Gastrocnemius medialis (tissue), 4 donors: ENCODE data around the gene ANKRD13B. TPM values are rescaled to one million over a fixed set of nuclear protein-coding genes. Genes with fewer than 3 reads are reported as not detected.
A peak's percentile ranks its signal among the peaks of the same experiment; 100 is the strongest.

Experiments used
- ATAC-seq, 2 donors: fragments of 150-250 bp; one replicate each; pipeline ENCODE4 v1.9.1; 2016
- DNase-seq, 2 donors: peaks; one replicate each; pipeline ENCODE4 v3.0.0-alpha.2; 2019
- H3K27ac ChIP-seq, 4 donors: fragments of 200-600 bp; sonication (generic); 1 replicate in 1 of 4; 2 replicates in 3 of 4; pipeline ENCODE4 v1.5.1; 2016 to 2018; ENCODE audit warnings: mild to moderate bottlenecking in 2 of 4, moderate library complexity in 1 of 4
- H3K27me3 ChIP-seq, 3 donors: fragments of 200-600 bp; sonication (generic) in 2 of 3; 1 replicate in 1 of 3; 2 replicates in 2 of 3; pipeline versions ENCODE4 v1.5.1 to v1.6.0; 2016 to 2019; ENCODE audit warnings: mild to moderate bottlenecking in 1 of 3, moderate library complexity in 1 of 3
- H3K36me3 ChIP-seq, 2 donors: fragments of 200-600 bp; sonication (generic) in 1 of 2; one replicate each; pipeline ENCODE4 v1.5.1; 2017 to 2018
- H3K4me1 ChIP-seq, 2 donors: fragments of 200-600 bp; sonication (generic) in 1 of 2; one replicate each; pipeline ENCODE4 v1.5.1; 2016 to 2017; ENCODE audit warnings: mild to moderate bottlenecking in 2 of 2
- H3K4me3 ChIP-seq, 4 donors: fragments of 200-600 bp; sonication (generic) in 3 of 4; 1 replicate in 1 of 4; 2 replicates in 3 of 4; pipeline ENCODE4 v1.5.1; 2016 to 2019; ENCODE audit warnings: mild to moderate bottlenecking in 2 of 4
- H3K9me3 ChIP-seq, 3 donors: fragments of 200-600 bp; sonication (generic) in 2 of 3; 1 replicate in 1 of 3; 2 replicates in 2 of 3; pipeline ENCODE4 v1.5.1; 2016 to 2019
- POLR2A ChIP-seq, 2 donors: fragments of 450-650 bp; IDR thresholded peaks; one replicate each; pipeline ENCODE4 v1.6.1; 2017; ENCODE audit warnings: antibody characterized with exemption in 2 of 2, mild to moderate bottlenecking in 2 of 2, moderate library complexity in 2 of 2
- in situ Hi-C, 4 donors: fragments of 200-750 bp; cut with MboI; loops; one replicate each; pipeline versions ENCODE4 v1.15.0 to v1.8.0; 2017; ENCODE audit warnings: low sequenced_read_pairs in 4 of 4
- intact Hi-C: fragments of 100-400 bp; cut with DNase I; formaldehyde crosslinking; loops from one replicate; pipeline ENCODE4 v1.15.1; 2023; ENCODE audit warnings: low total_unique reads
- total RNA-seq, 4 donors: library from RNA; depleted of rRNA; stranded (reverse); fragments of >200 nt; gene quantifications; one replicate each; pipeline versions ENCODE4 v1.1.0 to v1.2.3, GENCODE V29; 2016
- TF ChIP-seq, protein P1 (sequence below), 5 experiments: fragments of 450-650 bp in 3 of 5; fragments of 200-600 bp in 2 of 5; sonication (generic) in 2 of 5; IDR thresholded peaks in 4 of 5; conservative IDR thresholded peaks in 1 of 5; 1 replicate in 4 of 5; 2 replicates in 1 of 5; pipeline ENCODE4 v1.5.1; 2016 to 2019; ENCODE audit warnings: antibody characterized with exemption in 5 of 5, mild to moderate bottlenecking in 3 of 5, moderate library complexity in 3 of 5

Gene ANKRD13B
- total RNA-seq, 4 donors from 2014 or later: 8.2 to 11.5 (median 9.2) TPM

DNA sequence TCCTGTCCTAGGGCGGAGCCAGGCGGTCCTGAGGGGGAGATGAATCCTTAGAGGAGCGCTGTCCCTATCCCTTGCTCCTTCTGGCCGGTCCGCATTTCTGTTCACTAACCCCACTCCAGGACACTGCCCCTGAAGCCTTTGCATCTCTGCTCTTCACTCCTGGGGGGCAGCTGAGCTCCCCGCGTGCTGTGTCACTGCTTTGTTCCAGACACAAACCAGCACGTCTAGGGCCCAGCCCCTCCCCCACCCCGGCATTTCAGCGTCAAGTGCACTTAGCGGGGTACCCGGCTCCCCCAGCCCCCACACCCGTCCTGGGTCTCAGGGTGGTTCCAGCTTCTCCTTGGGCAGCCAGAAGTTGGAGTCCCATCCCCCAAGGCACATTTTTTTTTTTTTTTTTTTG is 20.9 kb downstream of the ANKRD13B start:
- Histone ChIP-seq H3K4me3 (peak overlapping the region; percentile 20 to 54 (median 41)), H3K36me3 (peaks cover 0 to 8% of the 10 kb centered on the region in 2 donors), H3K27ac (peak overlapping the region; percentile 98 to 100 (median 99)), H3K27me3 (no peaks in the 10 kb centered on the region), H3K4me1 (peaks cover 50 to 60% of the 10 kb centered on the region in 2 donors), H3K9me3 (no peaks in the 10 kb centered on the region)
- peak in 1 of 2 donors; percentile 55 for DNase-seq
- intact Hi-C loops: loop anchor here (1.0 to 2.0 kb wide), 2 partner anchors 23 to 34 kb away; no protein-coding TSS in a partner anchor
- peak in 1 of 2 donors; percentile 20 for ATAC-seq
- no peak for TF ChIP-seq POLR2A (IDR thresholded peaks at IDR 0.05)
- TF ChIP-seq, protein P1, sequence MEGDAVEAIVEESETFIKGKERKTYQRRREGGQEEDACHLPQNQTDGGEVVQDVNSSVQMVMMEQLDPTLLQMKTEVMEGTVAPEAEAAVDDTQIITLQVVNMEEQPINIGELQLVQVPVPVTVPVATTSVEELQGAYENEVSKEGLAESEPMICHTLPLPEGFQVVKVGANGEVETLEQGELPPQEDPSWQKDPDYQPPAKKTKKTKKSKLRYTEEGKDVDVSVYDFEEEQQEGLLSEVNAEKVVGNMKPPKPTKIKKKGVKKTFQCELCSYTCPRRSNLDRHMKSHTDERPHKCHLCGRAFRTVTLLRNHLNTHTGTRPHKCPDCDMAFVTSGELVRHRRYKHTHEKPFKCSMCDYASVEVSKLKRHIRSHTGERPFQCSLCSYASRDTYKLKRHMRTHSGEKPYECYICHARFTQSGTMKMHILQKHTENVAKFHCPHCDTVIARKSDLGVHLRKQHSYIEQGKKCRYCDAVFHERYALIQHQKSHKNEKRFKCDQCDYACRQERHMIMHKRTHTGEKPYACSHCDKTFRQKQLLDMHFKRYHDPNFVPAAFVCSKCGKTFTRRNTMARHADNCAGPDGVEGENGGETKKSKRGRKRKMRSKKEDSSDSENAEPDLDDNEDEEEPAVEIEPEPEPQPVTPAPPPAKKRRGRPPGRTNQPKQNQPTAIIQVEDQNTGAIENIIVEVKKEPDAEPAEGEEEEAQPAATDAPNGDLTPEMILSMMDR (IDR thresholded peaks at IDR 0.05 in 4 of 5, conservative IDR thresholded peaks at IDR 0.05 in 1 of 5): no peak
- in situ Hi-C loops: loop anchor here in 3 of 4 donors (25.0 kb wide), 2 partner anchors 298 to 323 kb away; partner anchors contain the start of genes EFCAB5 (in 2 of the 3) and SSH2 (in 2 of the 3)

DNA sequence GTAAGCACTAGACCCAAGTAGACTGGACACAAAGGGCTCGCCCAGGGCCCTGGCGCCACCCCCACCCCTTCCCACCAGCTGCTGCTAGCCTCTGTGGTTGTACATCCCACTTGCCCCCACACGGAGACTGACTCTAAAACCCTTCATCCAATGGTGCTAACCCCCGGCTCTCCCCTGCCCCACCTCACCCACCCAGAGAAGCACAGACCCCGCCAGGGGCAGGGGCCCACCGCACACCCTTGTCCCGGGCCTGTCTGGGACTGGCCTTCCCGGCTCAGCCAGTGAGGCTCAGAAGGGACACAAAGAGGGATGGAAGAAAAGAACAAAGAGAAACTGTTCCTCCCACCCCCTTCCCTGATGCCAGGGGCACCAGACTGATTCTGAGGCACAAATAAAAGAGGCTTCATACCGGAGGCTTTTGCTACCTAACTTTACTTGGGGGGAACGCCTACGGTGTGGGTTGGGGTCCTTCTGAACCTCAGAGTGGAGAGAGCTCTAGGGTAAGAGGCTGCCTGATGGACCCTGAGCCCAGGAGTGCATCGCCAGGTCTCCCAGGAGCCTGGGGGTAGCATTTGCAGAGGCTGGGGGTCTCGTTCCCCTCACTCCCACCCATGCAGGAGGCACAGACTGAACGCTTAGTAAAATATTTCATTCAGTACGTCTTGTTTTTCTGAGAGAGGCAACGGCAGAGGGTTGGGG is 21.6 kb downstream of the ANKRD13B start:
- intact Hi-C loops: no loop called here
- DNase-seq: no peak

DNA sequence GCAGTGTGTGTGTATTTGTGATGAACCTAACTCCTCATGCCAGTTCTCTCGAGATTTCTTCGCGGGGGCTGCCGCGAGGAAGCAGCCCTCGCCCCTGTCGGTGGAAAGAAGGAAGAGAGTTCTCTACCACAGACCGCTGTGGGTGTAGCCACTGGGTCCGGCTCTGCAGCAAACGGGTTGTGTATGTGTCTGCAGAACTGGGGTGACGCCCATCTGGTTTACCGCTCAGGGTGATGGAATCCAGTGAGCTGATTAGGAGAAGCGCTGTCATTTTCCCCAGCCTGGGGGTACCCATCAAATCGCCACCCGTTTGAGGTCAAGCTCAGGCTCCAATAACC is 22.1 kb downstream of the ANKRD13B start:
- Histone ChIP-seq H3K4me1 (peaks cover 62 to 72% of the 10 kb centered on the region in 2 donors), H3K27ac (peak overlapping the region; percentile 98 to 100 (median 99))
- peak in 1 of 2 donors; percentile 44 for DNase-seq

More for the DNA sequence above, 21.6 kb downstream of the ANKRD13B start:
- H3K36me3 ChIP-seq: peaks cover 0 to 11% of the 10 kb centered on the region in 2 donors
- no peaks in the 10 kb centered on the region for H3K27me3 ChIP-seq
- H3K4me1 ChIP-seq: peaks cover 56 to 67% of the 10 kb centered on the region in 2 donors
- H3K9me3 ChIP-seq: no peaks in the 10 kb centered on the region
- H3K27ac ChIP-seq: peak overlapping the region; percentile 98 to 100 (median 99)
- TF ChIP-seq, protein P1 (IDR thresholded peaks at IDR 0.05 in 4 of 5, conservative IDR thresholded peaks at IDR 0.05 in 1 of 5): no peak
- no peak overlapping the region for H3K4me3 ChIP-seq
- ATAC-seq: no peak
- in situ Hi-C loops: loop anchor here in 3 of 4 donors (25.0 kb wide), 2 partner anchors 298 to 323 kb away; partner anchors contain the start of genes EFCAB5 (in 2 of the 3) and SSH2 (in 2 of the 3)

DNA sequence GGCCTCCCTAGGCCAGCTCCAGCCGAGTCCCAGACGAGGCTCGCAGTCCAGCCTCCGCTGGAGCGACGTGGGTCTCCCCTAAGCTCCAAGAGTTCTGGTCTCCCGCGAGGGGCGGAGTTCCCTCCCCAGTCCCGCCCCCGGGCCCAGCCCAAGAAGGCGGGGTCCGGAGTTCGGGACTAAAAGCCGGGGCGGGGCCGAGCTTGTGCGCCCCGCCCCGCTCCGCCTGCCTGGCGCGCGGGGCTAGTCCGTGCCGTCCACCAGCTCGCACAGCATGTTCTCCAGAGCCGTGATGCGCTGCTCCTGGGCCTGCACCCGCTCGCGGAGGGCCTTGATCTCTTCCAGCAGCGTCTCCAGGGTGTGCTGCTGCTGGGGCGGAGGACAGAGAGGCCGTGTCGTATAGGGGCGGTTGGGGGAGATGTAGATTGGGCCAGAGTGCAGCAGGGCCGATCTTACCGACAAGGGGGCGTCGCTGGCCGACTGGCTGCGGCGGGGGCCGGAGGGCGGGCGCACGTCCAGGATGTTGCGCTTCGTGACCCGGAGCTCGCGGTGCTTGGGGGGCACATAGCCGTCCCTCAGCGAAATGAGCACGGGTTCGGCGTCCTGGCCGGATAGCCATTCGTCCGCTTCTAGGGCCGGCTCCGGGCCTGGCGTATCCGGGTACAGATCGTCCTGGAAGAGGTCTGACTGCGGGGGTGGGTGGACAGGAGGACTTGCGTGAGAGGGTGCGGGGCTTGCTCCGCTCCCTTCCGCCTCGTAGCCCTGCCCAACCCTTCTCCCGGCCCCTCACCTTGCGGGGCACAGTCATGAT is 22.8 kb downstream of the ANKRD13B start:
- in situ Hi-C loops: loop anchor here in 3 of 4 donors (25.0 kb wide), 2 partner anchors 297 to 322 kb away; partner anchors contain the start of genes EFCAB5 (in 2 of the 3) and SSH2 (in 2 of the 3)
- H3K9me3 ChIP-seq: no peaks in the 10 kb centered on the region
- intact Hi-C loops: no loop called here
- H3K27ac ChIP-seq: peak overlapping the region; percentile 98 to 100 (median 99)
- TF ChIP-seq, protein P1 (IDR thresholded peaks at IDR 0.05 in 4 of 5, conservative IDR thresholded peaks at IDR 0.05 in 1 of 5): no peak
- peak; percentile 42 to 67 for TF ChIP-seq POLR2A (IDR thresholded peaks at IDR 0.05)
- no peaks in the 10 kb centered on the region for H3K27me3 ChIP-seq
- peaks cover 68 to 76% of the 10 kb centered on the region in 2 donors for H3K4me1 ChIP-seq
- ATAC-seq (peak; percentile 8 to 35), DNase-seq (peak; percentile 77 to 86)
- H3K4me3 ChIP-seq: peak overlapping the region; percentile 22 to 53 (median 45)
- H3K36me3 ChIP-seq: peaks cover 0 to 13% of the 10 kb centered on the region in 2 donors

More for the DNA sequence above, 22.1 kb downstream of the ANKRD13B start:
- in situ Hi-C loops: loop anchor here in 3 of 4 donors (25.0 kb wide), 2 partner anchors 297 to 322 kb away; partner anchors contain the start of genes EFCAB5 (in 2 of the 3) and SSH2 (in 2 of the 3)
- Histone ChIP-seq H3K4me3 (peak overlapping the region in 3 of 4 donors; percentile 45 to 53 (median 45)), H3K36me3 (peaks cover 0 to 11% of the 10 kb centered on the region in 2 donors), H3K27me3 (no peaks in the 10 kb centered on the region), H3K9me3 (no peaks in the 10 kb centered on the region)
- no peak for ATAC-seq
- TF ChIP-seq, protein P1 (IDR thresholded peaks at IDR 0.05 in 4 of 5, conservative IDR thresholded peaks at IDR 0.05 in 1 of 5): no peak
- intact Hi-C loops: no loop called here
